HG02759 (cell line): Measurements from ENCODE around the gene MYO15A.
A peak's percentile ranks its signal among the peaks of the same experiment; 100 is the strongest.
"Not testable (repeated sequence)": the region's sequence is repeated elsewhere in the genome, so short reads cannot be mapped to it uniquely, and the experiment has no call there.

Source experiments
- ATAC-seq: cut with Tn5 transposase; IDR thresholded peaks from one replicate; pipeline ENCODE4 v1.9.1; 2021; ENCODE audit warnings: mild to moderate bottlenecking, moderate library complexity; ENCODE audit not compliant: unreplicated experiment

The MYO15A gene

DNA sequence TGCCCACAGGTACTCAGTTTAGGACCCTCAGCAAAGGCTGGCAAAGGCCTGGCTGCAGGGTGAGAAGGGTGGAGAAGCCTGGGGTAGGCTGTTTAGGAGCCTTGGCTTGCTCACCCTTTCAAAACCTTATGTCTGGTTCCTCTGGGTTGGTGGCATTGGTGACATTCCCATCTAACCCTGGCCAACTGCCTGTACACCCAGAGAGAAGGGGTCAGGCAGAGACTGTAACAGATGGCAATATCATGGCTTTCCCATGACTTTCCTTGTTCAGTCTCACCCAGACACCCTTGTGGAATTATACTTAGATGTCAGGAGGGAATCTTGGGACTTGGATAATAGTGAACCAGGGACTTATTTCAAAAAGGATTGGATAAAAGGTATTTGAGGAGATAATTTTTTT is 98.4 kb downstream of the MYO15A start:
- no peak for ATAC-seq

GRCh38 chr17:18208092-18208491 is 99.5 kb downstream of the MYO15A start:
- ATAC-seq, result no peak

- no peak for ATAC-seq
Measured at GRCh38 chr17:18213666-18214270, 105.2 kb downstream of the MYO15A start.

DNA sequence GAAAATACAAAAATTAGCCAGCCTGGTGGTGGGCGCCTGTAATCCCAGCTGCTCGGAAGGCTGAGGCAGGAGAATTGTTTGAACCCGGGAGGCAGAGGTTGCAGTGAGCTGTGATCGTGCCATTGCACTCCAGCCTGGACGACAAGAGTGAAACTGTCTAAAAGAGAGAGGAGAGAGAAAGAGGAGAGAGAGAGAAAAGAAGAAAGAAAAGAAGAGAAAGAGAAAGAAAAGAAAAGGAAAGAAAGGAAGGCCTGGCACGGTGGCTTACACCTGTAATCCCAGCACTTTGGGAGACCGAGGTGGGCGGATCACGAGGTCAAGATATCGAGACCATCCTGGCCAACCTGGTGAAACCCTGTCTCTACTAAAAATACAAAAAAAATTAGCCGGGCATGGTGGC is 108.3 kb downstream of the MYO15A start:
- not testable (repeated sequence) for ATAC-seq

DNA sequence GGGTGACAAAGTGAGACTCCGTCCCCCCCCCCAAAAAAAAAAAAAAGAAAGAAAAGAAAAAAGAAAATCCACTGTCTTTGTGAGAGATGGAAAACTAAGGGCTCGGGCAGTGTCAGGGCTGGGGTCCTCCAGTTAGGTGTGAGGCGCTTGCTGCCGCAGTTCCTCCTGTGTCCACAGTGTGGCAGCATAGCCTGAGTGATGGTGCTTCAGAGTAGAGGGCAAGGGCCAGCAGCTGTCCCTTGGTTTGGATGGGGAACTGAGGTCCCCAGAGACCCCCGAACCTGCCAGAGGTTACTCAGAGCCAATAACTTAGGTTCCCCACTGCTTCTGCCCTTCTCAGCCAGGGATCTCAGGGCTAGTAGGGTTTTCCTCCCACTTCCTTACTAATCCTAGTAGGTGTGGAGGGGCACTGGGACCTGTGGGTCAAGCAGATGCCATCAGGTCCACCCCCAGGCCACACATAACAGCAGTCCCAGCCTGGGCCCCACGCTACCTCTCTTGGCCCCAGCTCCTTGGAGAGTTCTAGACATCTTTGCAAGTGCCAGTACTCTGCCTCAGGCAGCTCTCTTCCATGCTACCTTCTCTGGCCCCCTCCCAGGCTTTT is 109.0 kb downstream of the MYO15A start:
- ATAC-seq, result no peak

DNA sequence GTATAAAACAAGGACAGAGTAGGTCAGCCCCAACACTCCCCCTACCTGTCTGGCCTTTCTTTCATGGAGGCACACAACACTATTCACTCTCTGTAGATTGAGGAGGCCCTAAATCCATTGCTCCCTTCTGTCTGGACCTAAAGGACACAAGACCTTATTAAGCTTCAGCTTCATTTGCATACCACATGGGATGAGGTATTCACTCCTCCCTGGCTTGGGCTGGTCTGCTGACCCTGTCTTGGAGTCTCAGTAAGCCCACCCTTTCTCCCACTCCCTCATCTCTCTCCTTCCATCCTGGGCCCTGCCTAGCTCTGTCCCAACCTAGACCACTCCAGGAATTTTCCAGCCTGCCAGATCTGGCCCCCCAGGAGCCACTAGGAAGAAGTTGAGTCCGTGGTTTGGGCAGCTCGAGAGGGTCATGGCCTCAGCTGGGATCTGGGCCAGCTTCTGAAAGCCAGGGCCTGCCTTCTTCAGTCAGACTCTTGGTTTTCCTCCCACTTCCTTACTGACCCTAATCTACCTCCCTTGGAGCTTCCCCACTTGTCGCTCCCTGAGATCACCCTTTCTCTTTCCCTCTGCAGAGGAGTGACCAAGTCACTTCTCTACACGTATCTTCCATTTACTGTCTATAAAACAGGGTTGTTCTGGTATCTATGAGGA is 110.3 kb downstream of the MYO15A start:
- ATAC-seq, result no peak

DNA sequence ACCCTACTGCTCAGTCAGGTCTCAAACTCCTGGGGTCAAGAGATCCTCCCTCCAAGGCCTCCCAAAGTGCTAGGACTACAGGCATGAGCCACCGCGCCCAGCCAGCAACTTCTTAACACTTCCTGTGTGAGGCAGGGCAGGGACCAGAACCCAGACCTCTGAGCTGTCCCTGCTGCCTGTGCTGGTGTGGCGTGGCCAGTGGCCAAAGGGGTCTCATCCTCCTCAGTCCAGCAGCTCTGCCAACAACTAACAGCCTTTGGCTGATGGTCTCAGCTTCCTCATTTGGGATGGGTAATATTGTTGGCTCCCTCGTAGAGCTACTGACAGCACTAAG is 115.5 kb downstream of the MYO15A start:
- ATAC-seq, result no peak

DNA sequence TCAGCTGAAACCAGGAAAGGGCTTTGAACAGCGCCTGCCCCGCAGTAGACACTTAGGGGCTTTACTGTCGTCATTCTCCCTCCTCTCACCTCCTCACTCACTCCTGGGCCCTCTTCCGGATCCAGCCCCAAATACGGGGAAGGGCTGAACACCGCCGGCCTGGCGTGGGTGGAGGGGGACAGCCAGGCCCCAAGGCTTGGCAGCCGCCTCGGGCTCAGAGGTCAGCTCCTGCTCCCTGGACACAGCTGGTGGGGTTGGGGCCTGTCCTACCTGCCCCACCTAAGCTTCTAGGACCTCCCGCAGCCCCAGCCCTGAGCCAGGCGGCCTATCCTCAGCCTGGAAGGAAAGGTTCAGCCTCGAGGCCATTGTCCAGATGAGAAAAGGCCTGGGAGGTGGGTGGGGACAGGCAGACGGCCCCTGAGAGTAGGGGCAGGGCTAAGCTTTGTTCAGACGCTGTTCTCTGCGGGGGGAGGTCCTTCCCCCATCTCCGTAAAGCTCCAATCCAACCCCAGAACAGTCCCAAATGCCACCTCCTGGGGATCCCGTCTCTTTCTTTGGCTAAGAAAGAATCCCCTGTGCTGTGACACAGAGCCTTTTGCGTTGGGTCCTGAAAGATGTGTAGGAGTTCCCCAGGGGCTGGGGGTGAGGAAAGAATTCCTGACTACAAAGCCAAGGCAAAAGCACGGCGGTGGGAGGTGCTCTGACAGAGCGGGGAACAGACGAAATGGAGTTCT is 116.0 kb downstream of the MYO15A start:
- ATAC-seq, result no peak

- peak; percentile 97 for ATAC-seq
Measured at GRCh38 chr17:18225121-18225641, 116.6 kb downstream of the MYO15A start, which contains the start of gene LLGL1. LLGL1 (plus strand) TSS chr17:18225635; CDS start chr17:18225683, 48 bp downstream.

DNA sequence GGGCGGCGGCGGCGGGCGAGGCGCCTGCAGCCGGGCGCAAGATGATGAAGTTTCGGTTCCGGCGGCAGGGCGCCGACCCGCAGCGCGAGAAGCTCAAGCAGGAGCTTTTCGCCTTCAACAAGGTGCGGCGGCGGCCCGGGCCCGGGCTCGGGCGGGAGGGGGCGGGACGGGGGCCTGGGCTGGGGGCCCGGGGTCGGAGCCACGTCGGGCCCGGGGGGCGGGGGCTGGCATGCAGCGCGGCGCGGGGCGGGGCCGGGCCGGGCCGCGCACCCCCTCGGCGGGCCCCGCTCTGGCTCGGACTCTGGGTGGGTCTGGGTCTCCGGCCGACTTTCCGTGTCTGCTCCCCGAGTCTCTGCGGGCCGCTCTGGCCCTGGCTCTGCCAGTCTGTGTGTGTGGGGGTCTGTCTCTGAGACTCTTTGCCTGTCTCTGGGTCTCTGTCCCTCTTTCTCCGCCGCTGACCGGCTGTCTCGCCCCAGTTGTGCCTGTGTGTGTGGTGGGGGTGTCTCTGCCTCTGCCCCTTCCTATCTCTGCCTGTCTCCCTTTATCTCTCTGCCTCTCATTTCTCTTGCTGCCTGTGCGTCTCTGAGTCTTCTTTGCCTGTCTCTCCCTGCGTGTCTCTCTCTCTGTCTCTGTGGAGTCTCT is 117.2 kb downstream of the MYO15A start:
- ATAC-seq, result no peak

- no peak for ATAC-seq
Measured at GRCh38 chr17:18226284-18226945, 117.9 kb downstream of the MYO15A start.

- ATAC-seq, result no peak
Measured at GRCh38 chr17:18227635-18228034, 119.1 kb downstream of the MYO15A start.

- no peak for ATAC-seq
Measured at GRCh38 chr17:18228176-18228682, 119.7 kb downstream of the MYO15A start.

GRCh38 chr17:18229254-18229653 is 120.7 kb downstream of the MYO15A start:
- no peak for ATAC-seq
